ENCODE measurements around the gene CYB5D1.

DNA sequence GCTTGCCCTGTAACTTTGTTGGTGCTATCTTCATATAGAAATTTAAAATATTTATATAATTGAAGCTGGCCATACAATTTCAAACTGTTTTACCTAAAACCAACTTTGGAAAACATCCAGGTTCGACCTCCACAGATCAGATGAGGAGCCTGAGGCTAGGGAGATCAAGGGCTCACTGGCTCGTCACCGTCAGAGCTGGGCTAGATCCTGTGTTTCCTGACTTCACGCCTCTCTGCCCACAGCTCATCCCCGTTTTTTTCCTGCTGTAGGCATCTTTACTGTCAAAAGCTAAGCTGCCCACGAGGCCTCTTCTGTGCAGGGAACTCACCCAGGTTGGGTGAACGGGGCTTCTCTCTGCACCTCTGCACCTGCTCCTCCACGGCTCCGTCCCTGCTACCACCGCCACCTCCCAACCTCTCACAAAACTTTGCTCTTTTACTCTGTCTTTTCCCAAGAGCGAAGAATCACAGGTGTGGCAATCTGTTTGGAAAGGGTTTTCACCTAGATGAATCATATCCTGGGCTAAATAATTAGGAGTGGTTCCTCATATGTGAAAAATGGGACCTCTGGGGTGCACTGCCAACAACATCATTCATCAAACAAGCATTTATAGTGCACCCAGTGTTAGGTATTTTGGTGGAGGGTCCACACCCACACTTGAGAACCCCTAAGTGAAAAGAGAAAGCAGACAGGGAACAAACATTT is 48.6 kb upstream of the CYB5D1 start:
- TF ChIP-seq, protein P1, sequence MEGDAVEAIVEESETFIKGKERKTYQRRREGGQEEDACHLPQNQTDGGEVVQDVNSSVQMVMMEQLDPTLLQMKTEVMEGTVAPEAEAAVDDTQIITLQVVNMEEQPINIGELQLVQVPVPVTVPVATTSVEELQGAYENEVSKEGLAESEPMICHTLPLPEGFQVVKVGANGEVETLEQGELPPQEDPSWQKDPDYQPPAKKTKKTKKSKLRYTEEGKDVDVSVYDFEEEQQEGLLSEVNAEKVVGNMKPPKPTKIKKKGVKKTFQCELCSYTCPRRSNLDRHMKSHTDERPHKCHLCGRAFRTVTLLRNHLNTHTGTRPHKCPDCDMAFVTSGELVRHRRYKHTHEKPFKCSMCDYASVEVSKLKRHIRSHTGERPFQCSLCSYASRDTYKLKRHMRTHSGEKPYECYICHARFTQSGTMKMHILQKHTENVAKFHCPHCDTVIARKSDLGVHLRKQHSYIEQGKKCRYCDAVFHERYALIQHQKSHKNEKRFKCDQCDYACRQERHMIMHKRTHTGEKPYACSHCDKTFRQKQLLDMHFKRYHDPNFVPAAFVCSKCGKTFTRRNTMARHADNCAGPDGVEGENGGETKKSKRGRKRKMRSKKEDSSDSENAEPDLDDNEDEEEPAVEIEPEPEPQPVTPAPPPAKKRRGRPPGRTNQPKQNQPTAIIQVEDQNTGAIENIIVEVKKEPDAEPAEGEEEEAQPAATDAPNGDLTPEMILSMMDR (IDR thresholded peaks at IDR 0.05; ENCODE audit: insufficient read depth, low read depth, low read length) = no peak
- TF ChIP-seq EZH2 (IDR thresholded peaks at IDR 0.05; ENCODE audit: insufficient read depth, low read length) = no peak

All from astrocyte (in vitro differentiated cells and primary cell).